ENCODE measurements around the gene TEKTIP1. TPM values are rescaled to one million over a fixed set of nuclear protein-coding genes. Genes with fewer than 3 reads are reported as not detected.

Gene TEKTIP1
- 1 to 10 TPM in 1 of 4 donors, not detected in 3; 1.4 TPM for total RNA-seq
- polyA plus RNA-seq = 1 to 10 TPM in 1 of 3 donors, not detected in 2; 1.5 TPM

GRCh38 chr19:3538965-3539755 is at the start of gene TEKTIP1:
TSS of gene TEKTIP1 (plus strand) at chr19:3539174. CDS start at chr19:3539178, 4 bp downstream.
- no peak within 1 kb of the TSS for H3K27ac ChIP-seq
- TF ChIP-seq POLR2AphosphoS5 (IDR thresholded peaks at IDR 0.05) (no peak), POLR2A (IDR thresholded peaks at IDR 0.05) (no peak), EP300 (IDR thresholded peaks at IDR 0.05) (no peak), CTCF (IDR thresholded peaks at IDR 0.05) (no peak)
- H3K4me1 ChIP-seq = peaks cover 0 to 6% (median 2%) of the 10 kb centered on the region in 4 donors
- H3K36me3 ChIP-seq = peaks cover 0 to 37% (median 12%) of the 10 kb centered on the region in 4 donors
- H3K4me3 ChIP-seq = no peak within 1 kb of the TSS
- no peak for DNase-seq
- H3K27me3 ChIP-seq = no peaks in the 10 kb centered on the region
- intact Hi-C loops (cut with DNase I) = no loop called here
- 70 to 72% methylated on average over 28 of the region's 28 CpGs for WGBS, 2 donors
- H3K9me3 ChIP-seq = no peaks in the 10 kb centered on the region

- no peaks in the 10 kb centered on the region for H3K4me1 ChIP-seq
- no peaks in the 10 kb centered on the region for H3K9me3 ChIP-seq
- no peaks in the 10 kb centered on the region for H3K27me3 ChIP-seq
- WGBS, 2 donors = 96 to 97% methylated on average over 55 of the region's 55 CpGs
- TF ChIP-seq POLR2A (IDR thresholded peaks at IDR 0.05) (no peak), CTCF (IDR thresholded peaks at IDR 0.05) (no peak), POLR2AphosphoS5 (IDR thresholded peaks at IDR 0.05) (no peak), EP300 (IDR thresholded peaks at IDR 0.05) (no peak)
- H3K36me3 ChIP-seq = peaks cover 15 to 59% (median 33%) of the 10 kb centered on the region in 4 donors
- no peak overlapping the region for H3K4me3 ChIP-seq
- intact Hi-C loops (cut with DNase I) = no loop called here
- H3K27ac ChIP-seq = no peak overlapping the region
- no peak for DNase-seq
Observed at GRCh38 chr19:3491396-3492119, 47.4 kb upstream of the TEKTIP1 start.

GRCh38 chr19:3492131-3492839 is 46.7 kb upstream of the TEKTIP1 start:
- 97% methylated on average over 45 of the region's 45 CpGs for WGBS, 2 donors
- no peak overlapping the region for H3K27ac ChIP-seq
- TF ChIP-seq POLR2A (IDR thresholded peaks at IDR 0.05) (no peak), CTCF (IDR thresholded peaks at IDR 0.05) (no peak), EP300 (IDR thresholded peaks at IDR 0.05) (no peak), POLR2AphosphoS5 (IDR thresholded peaks at IDR 0.05) (no peak)

GRCh38 chr19:3492919-3493318 is 46.1 kb upstream of the TEKTIP1 start:
- no peak for TF ChIP-seq POLR2A (IDR thresholded peaks at IDR 0.05)
- TF ChIP-seq POLR2AphosphoS5 (IDR thresholded peaks at IDR 0.05) = no peak
- no peak for TF ChIP-seq EP300 (IDR thresholded peaks at IDR 0.05)
- no peak for TF ChIP-seq CTCF (IDR thresholded peaks at IDR 0.05)
- 95% methylated on average over 16 of the region's 16 CpGs for WGBS, 2 donors
- H3K4me1 ChIP-seq = no peaks in the 10 kb centered on the region
- H3K27me3 ChIP-seq = no peaks in the 10 kb centered on the region
- no peaks in the 10 kb centered on the region for H3K9me3 ChIP-seq
- intact Hi-C loops (cut with DNase I) = no loop called here
- H3K4me3 ChIP-seq = no peak overlapping the region
- H3K27ac ChIP-seq = no peak overlapping the region
- DNase-seq = no peak
- peaks cover 15 to 69% (median 36%) of the 10 kb centered on the region in 4 donors for H3K36me3 ChIP-seq

More at GRCh38 chr19:3492131-3492839, 46.7 kb upstream of the TEKTIP1 start:
- H3K27me3 ChIP-seq = no peaks in the 10 kb centered on the region
- H3K36me3 ChIP-seq = peaks cover 15 to 67% (median 36%) of the 10 kb centered on the region in 4 donors
- H3K9me3 ChIP-seq = no peaks in the 10 kb centered on the region
- H3K4me1 ChIP-seq = no peaks in the 10 kb centered on the region
- intact Hi-C loops (cut with DNase I) = no loop called here
- no peak for DNase-seq
- H3K4me3 ChIP-seq = no peak overlapping the region
